ENCODE measurements around the gene LRRC23.
A peak's percentile ranks its signal among the peaks of the same experiment; 100 is the strongest.
"Not testable (repeated sequence)": the region's sequence is repeated elsewhere in the genome, so short reads cannot be mapped to it uniquely, and the experiment has no call there.

The LRRC23 gene

GRCh38 chr12:6873094-6874014, 31.3 kb upstream of the LRRC23 start, which contains the start of gene SPSB2:
Gene SPSB2 (minus strand): TSS chr12:6873303. CDS start chr12:6872901, 402 bp downstream.
- peak; percentile 99 for DNase-seq

- DNase-seq, result not testable (repeated sequence)
Observed at GRCh38 chr12:6874015-6874368, 30.6 kb upstream of the LRRC23 start.

- not testable (repeated sequence) for DNase-seq
Observed at GRCh38 chr12:6879824-6880223, 24.8 kb upstream of the LRRC23 start.

- no peak for DNase-seq
Observed at GRCh38 chr12:6883252-6883651, 21.4 kb upstream of the LRRC23 start.

GRCh38 chr12:6883683-6884082, 20.9 kb upstream of the LRRC23 start:
- DNase-seq, result no peak

GRCh38 chr12:6884539-6884938, 20.1 kb upstream of the LRRC23 start:
- DNase-seq, result no peak

- not testable (repeated sequence) for DNase-seq
Observed at GRCh38 chr12:6886206-6886999, 18.2 kb upstream of the LRRC23 start.

- DNase-seq, result no peak
Observed at GRCh38 chr12:6887460-6887859, 17.2 kb upstream of the LRRC23 start.

GRCh38 chr12:6888360-6888759, 16.3 kb upstream of the LRRC23 start:
- no peak for DNase-seq

GRCh38 chr12:6888794-6889193, 15.8 kb upstream of the LRRC23 start:
- DNase-seq, result not testable (repeated sequence)

- DNase-seq, result not testable (repeated sequence)
Observed at GRCh38 chr12:6889775-6890573, 14.6 kb upstream of the LRRC23 start.

- DNase-seq, result peak; percentile 99
Observed at GRCh38 chr12:6890789-6891645, 13.6 kb upstream of the LRRC23 start.

GRCh38 chr12:6891646-6892001, 13.0 kb upstream of the LRRC23 start:
- no peak for DNase-seq

GRCh38 chr12:6892683-6893082, 11.9 kb upstream of the LRRC23 start:
- DNase-seq, result not testable (repeated sequence)

GRCh38 chr12:6894321-6894720, 10.3 kb upstream of the LRRC23 start:
- no peak for DNase-seq

- no peak for DNase-seq
Observed at GRCh38 chr12:6896846-6897435, 7.7 kb upstream of the LRRC23 start.

GRCh38 chr12:6899427-6899826, 5.2 kb upstream of the LRRC23 start:
- DNase-seq, result no peak

- no peak for DNase-seq
Observed at GRCh38 chr12:6899837-6900519, 4.6 kb upstream of the LRRC23 start.

- DNase-seq, result no peak
Observed at GRCh38 chr12:6902448-6902847, 2.2 kb upstream of the LRRC23 start.

- no peak for DNase-seq
Observed at GRCh38 chr12:6903722-6904121, 900 bp upstream of the LRRC23 start.

Measured in eye (tissue), 1 donor.